SK-N-MC (cell line): ENCODE results near the gene ZSWIM3.

Experiments
- EZH2 ChIP-seq: fragments of 200-600 bp; sonication (generic); IDR thresholded peaks from one replicate; pipeline ENCODE4 v1.6.1; 2017; ENCODE audit warnings: antibody characterized with exemption
- FOXP2 ChIP-seq: optimal IDR thresholded peaks from 2 replicates; pipeline ENCODE3; 2011; ENCODE audit warnings: mild to moderate bottlenecking, moderate library complexity; ENCODE audit not compliant: insufficient read depth; ENCODE audit errors: extremely low read length, control extremely low read depth
- POLR2AphosphoS5 ChIP-seq: IDR thresholded peaks from 2 replicates; pipeline ENCODE4 v1.6.1; 2012; ENCODE audit warnings: mild to moderate bottlenecking, low read depth, low read length, borderline replicate concordance

DNA sequence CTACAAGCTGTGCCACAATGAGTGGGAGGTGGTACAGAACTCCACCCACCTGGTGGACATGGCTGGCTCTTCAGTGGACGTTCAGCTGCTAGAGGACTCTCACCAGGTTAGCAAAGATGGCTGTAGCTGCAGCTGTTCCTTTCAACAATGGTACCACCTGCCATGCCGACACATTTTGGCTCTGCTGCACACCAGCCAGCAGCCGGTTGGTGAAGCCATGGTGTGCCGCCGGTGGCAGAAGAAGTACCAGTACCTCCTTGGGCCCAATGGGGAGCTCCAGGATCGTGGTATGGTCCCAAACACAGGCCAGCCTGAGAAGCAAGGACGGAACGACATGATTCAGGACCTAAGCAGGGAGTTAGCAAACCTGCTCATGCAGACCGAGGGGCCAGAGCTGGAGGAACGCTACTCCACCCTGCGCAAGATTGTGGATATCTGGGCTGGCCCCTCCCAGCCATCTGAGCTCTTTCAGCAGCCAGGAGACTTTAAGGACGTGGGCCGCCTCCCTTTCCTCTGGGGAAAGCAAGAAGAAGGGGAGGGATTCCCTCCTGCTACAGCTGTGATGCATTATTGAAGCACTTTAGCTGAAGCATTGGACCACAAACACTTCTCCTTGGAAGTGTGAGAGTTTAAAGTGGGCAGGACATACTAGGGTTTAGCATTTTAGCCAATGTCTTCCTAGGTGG is 20.8 kb downstream of the ZSWIM3 start:
- no peak for TF ChIP-seq EZH2
- no peak for TF ChIP-seq POLR2AphosphoS5
- no peak for TF ChIP-seq FOXP2
